CD4-positive, alpha-beta T cell treated with Interleukin-17A for 4 hours (primary cell): ENCODE results near the gene BORCS5.
"Not testable (repeated sequence)": the region's sequence is repeated elsewhere in the genome, so short reads cannot be mapped to it uniquely, and the experiment has no call there.

Experiments
- DNase-seq: peaks from one replicate; pipeline ENCODE4 v3.0.0-alpha.2; 2020; ENCODE audit warnings: mixed read lengths

BORCS5 gene

DNA sequence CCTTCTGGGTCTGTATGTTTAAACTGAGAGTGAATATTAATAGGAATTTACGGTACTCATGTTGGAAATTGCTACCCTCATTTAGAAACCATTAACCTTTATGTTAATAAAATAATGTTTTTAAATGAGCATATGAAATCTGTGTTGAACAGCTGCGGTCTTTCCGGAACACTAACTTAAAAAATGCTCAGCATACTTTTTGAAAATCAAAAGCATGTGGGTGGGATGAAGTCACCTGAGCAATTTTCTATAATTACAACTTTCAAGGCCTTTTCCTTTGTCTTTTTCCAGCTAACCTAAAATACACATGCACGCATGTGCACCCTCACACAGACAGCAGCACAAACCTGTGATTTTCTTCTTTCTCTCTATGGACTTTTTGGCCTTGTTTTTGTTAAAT is 39.8 kb downstream of the BORCS5 start:
- no peak for DNase-seq

DNA sequence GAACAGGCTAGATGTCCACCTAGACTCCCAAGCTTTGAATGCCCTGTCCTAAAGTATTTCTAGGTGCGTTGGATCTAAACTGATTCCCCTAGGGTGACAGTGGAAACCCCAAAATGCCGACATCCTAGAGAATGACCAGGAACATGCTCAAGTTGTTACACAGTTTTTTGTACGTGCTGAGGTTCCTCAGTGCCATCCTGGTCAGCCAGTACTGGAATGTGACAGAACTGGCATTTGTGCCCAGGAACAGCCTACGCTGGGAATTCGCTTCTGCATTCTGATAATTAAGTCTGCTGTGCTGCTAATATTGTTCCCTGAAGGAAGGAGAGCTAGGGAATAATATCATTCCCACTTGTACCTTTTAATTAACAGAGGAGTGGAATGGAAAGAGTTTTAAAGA is 40.3 kb downstream of the BORCS5 start:
- no peak for DNase-seq

GRCh38 chr12:12398026-12398859 is 41.4 kb downstream of the BORCS5 start:
- no peak for DNase-seq

GRCh38 chr12:12399161-12399560 is 42.3 kb downstream of the BORCS5 start:
- DNase-seq, result no peak

- no peak for DNase-seq
Measured at GRCh38 chr12:12399776-12400305, 43.0 kb downstream of the BORCS5 start.

DNA sequence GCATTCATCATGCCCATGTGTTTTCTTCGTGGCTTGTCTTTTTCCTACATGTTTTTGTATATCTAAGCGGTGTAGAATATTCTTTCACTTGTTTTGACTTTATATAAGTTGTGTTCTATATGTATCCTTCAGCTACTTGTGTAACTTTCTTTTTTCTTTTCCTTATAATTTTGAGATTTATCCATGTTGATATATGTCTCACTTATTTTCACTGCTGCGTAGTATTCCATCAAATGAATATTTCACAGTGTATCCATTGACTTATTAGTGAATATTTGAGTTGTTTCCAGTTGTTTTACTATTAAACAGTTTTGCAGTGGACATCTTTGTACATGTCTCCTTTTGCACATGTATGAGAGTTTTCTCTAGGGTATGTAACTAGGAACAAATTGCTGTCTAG is 43.9 kb downstream of the BORCS5 start:
- DNase-seq, result no peak

DNA sequence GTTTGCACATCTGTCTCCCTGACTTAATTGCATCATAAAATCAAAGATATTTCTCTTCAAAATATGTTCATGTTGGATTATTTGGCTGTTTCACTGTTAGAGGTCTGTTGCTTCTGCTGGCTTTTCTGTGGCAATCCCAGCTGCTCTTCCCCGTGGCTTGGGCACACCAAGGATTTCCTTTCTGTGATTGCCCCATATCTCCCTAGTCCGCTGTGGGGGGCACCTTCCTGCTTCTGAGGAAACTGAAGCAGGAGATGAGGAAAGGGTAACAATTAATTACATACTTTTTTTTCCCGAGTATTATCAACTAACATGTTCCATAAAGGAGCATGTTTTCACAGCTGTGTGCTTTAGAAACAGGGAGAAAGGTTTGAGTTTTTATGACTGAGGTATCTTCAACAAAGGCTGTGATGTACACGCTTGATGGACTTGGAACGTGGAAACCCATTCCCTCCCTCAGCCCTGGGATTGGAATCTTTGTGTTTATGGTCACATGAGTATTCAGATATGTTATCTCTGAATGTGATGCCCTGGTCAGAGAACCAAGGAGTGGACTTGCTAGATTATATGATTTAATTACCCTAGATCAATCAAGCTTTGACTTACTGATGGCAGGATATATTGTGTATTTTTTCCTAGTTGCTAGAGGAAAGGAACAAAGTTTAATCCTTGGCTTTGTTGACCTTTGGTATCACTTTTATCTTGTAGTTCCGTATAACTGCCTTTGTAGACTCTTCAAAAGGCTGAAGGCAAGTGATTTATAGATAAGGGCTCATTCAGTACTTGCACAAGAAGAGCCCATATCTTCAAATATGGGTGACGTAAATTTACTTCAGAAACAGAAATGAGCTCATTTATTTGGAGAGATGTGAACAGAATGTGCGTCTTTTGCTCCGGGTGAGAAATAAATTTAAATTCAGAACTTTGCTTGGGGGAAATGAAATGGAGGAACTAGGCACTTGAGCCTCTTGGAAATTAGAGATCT is 46.7 kb downstream of the BORCS5 start:
- no peak for DNase-seq

DNA sequence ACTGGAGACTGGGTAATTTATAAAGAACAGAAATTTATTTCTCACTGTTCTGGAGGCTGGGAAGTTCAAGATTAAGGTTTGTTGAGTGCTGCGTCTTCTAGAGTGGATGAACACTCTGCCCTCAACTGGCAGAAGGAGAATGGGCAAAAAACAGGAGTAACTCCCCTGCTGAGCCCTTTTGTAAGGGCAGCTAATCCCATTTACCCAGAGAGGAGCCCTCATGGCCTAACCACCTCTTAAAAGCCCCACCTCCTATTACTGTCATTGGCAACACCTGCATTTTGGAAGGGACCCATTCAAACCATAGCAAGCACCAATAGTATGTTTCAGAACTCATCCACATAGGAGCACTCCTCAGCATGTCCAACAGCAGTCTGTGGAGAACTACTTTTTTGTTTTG is 47.4 kb downstream of the BORCS5 start:
- DNase-seq, result no peak

DNA sequence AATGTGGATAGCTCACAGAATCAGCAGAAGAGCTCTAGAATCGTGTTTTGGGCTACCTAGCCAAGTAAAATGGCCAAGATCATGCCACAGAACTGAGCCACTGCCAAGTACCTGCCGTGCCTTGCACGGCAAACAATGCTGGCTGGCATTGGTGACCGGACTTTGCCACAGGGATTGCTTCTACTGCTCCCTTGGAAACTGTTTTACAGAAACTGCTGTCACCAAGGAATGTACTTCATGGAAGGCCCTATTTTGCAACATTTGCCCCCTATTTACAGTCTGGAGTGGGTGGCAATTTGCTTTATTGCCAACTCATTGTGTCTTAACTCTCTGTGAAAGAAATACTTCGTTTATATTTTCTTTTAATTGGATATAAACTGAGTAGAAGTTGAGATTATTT is 49.0 kb downstream of the BORCS5 start:
- DNase-seq, result no peak

DNA sequence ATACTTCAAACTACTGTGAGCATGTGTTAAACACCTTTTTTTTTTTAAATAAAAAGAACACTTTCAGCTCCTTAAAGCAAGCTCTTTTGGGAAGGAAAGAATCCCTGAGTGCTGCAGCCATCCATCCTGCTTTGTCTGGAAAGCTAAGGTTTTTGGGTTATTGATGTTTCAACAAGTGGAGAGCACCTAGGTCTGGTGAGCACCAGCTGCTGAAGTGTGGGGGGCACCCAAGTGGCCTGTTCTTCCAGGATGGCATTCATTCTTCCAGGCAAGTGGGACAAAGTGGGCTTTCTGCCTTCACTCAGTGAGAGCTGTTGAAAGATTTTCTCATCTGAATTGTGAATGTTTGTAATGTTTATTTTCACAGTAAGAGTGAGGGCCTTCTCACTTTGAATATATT is 49.9 kb downstream of the BORCS5 start:
- DNase-seq, result no peak

DNA sequence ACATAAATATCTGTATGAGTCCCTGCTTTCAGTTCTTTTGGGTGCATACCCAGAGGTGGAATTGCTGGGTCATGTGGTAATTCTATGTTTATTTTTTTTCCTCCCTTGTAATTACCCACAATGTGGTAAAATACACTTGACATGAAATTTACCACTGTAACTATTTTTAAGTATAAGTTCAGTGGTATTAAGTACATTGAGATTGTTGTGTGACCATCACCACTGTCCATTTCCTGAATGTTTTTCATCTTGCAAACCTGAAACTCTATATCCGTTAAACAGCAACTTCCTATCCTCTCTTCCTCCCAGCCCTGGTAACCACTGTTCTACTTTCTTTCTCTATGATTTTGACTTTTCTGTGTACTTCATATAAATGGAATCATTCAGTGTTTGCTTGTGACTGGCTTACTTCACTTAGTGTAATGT is 51.4 kb downstream of the BORCS5 start:
- DNase-seq, result no peak

DNA sequence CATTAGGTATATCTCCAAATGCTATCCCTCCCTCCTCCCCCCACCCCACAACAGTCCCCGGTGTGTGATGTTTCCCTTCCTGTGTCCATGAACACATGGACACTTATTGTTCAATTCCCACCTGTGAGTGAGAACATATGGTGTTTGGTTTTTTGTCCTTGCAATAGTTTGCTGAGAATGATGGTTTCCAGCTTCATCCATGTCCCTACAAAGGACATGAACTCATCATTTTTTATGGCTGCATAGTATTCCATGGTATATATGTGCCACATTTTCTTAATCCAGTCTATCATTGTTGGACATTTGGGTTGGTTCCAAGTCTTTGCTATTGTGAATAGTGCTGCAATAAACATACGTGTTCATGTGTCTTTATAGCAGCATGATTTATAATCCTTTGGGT is 52.5 kb downstream of the BORCS5 start:
- DNase-seq, result not testable (repeated sequence)

- DNase-seq, result no peak
Measured at GRCh38 chr12:12415886-12416285, 59.0 kb downstream of the BORCS5 start.

DNA sequence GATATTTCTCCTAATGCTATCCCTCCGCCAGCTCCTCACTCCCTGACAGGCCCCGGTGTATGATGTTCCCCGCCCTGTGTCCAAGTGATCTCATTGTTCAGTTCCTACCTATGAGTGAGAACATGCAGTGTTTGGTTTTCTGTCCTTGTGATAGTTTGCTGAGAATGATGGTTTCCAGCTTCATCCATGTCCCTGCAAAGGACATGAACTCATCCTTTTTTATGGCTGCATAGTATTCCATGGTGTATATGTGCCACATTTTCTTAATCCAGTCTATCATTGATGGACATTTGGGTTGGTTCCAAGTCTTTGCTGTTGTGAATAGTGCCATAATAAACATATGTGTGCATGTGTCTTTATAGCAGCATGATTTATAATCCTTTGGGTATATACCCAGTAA is 62.3 kb downstream of the BORCS5 start:
- not testable (repeated sequence) for DNase-seq

- no peak for DNase-seq
Measured at GRCh38 chr12:12423367-12423766, 66.5 kb downstream of the BORCS5 start.

DNA sequence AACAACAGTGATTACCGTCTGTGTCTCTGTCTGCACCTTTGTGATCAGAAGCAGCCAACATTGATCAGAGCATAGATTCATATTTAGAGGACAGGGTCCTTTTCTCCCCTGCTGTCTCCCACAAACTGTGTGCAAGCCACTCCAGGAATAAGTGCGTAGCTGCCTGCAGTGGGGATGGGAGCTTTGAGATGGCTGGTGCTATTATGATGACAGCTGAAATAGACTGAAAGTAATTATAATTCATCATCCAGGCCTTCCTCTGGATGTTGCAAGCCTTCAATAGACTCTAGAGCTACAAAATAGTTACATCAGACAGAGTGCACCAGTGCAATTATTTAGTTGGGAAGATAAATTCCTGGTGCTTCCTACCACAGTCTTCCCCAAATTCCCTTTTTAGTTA is 68.1 kb downstream of the BORCS5 start:
- no peak for DNase-seq

- no peak for DNase-seq
Measured at GRCh38 chr12:12425616-12426015, 68.7 kb downstream of the BORCS5 start.

DNA sequence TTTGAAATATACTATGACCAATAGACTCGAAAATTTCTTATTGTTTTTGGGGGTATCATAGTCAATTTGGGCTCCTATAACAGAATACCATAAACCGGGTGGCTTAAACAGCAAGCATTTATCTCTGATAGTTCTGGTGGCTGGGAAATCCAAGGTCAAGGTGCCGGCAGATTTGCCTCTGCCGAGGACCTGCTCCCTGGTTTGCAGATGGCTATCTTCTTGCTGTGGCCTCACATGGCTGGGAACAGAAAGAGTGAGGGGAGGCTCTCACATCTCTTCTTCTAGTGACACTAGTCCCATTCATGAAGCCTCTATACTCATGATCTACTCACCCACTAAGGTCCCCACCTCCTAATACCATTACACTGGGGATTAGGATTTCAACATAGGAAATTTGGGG is 70.7 kb downstream of the BORCS5 start:
- DNase-seq, result no peak

DNA sequence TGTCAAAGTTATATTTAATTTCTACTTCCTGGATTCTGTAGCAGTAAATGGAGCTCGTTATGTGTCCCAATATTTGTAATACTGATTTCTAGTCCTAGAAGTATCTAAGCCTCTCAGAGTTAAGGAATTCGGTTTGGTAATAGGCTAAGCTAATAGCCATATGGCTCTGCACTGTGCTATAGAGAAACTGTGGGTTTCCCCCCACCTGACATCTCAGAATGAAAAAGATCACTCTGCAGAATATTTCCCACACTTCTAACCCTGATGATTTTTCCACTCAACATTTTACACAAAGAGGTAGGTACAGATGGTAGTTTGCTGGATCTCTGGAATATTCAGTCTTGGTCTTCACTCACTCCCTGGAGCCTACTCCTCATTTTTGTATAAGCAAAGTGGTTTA is 71.2 kb downstream of the BORCS5 start:
- no peak for DNase-seq

DNA sequence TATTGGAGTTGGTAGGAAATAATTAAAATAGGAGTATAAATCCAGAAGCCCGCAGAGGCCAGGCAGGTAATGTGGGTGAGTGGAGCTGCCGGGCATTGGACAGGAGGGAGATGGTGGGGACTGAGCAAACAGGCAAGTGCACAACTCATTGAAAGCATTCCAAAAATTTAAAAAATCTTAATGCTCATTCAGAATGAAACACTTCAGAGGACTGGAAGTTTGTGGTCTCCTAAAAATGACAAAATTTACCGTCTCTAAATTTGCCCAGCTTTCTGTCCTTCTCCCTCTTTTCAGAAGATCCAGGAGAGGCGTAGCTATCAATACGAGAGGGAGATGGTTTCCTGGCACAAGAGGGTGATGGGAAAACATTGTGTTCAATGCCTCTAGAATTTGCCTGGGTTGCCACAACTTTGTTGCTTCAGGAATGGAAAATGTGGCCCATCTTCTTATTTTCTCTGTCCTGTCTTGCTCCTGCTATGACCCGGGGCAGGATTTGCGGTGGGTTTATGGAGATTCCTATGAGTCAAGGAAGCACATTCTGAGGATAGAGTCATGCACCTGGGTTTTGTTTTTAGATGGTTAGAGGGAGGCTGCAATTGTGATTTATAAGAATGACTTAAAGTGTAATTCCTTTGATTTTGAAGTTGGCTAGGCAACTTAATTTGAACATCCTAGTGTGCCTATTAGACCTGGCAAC is 72.2 kb downstream of the BORCS5 start:
- no peak for DNase-seq

DNA sequence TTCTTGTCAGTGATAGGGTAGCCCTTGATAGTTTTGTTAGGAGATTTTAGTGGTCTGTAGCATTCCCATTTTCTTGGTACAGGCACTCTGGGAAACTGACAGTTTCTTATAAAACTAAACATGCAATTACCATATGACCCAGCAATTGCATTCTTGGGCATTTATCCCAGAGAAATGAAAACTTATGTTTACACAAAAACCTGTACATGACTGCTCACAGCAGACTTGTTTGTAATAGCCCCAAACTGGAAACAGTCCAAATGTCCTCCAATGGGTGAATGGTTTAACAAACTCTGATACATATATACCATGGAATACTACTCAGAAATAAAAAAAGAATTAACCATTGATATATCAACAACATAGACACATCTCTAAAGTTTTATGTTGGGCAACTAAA is 75.5 kb downstream of the BORCS5 start:
- no peak for DNase-seq

- DNase-seq, result no peak
Measured at GRCh38 chr12:12433203-12433731, 76.4 kb downstream of the BORCS5 start.
